Psoas muscle (tissue), 8 donors: Measurements from ENCODE around the gene VIPAS39. TPM values are rescaled to one million over a fixed set of nuclear protein-coding genes. Genes with fewer than 3 reads are reported as not detected.

Source experiments
- ATAC-seq, 4 donors: fragments of 200-7000 bp; cut with Tn5 transposase; one replicate each; pipeline ENCODE4 v1.9.1; 2020; ENCODE audit warnings: moderate library complexity in 3 of 4, mild to moderate bottlenecking in 2 of 4
- DNase-seq, 2 donors: peaks; one replicate each; pipeline ENCODE4 v3.0.0-alpha.2; 2020
- H3K27ac ChIP-seq: fragments of 200-600 bp; one replicate; pipeline ENCODE4 v1.8.0; 2022
- H3K27me3 ChIP-seq, 3 donors: fragments of 200-600 bp in 1 of 3; one replicate each; pipeline versions ENCODE4 v1.6.1 to v1.8.0; 2013 to 2022; ENCODE audit warnings: low read length in 2 of 3, mild to moderate bottlenecking in 2 of 3, moderate library complexity in 1 of 3; ENCODE audit not compliant: insufficient read depth in 3 of 3
- H3K36me3 ChIP-seq, 2 donors: fragments of 200-600 bp in 1 of 2; one replicate each; pipeline versions ENCODE4 v1.6.1 to v1.8.0; 2013 to 2022; ENCODE audit warnings: low read depth in 1 of 2, mild to moderate bottlenecking in 1 of 2, moderate library complexity in 1 of 2; ENCODE audit not compliant: insufficient read depth in 1 of 2
- H3K4me1 ChIP-seq: fragments of 200-600 bp; one replicate; pipeline ENCODE4 v1.8.0; 2022
- H3K4me3 ChIP-seq: fragments of 200-600 bp; one replicate; pipeline ENCODE4 v1.8.0; 2022; ENCODE audit warnings: mild to moderate bottlenecking
- H3K9me3 ChIP-seq: fragments of 200-600 bp; one replicate; pipeline ENCODE4 v1.8.0; 2022
- whole genome bisulfite sequencing, 3 donors: extraction: QIAGEN DNeasy Blood & Tissue Kit; methylation state at CpG; one replicate each; pipeline versions ENCODE4 v1.1.6 to v1.1.7; 2013; 5-methylcytosine and 5-hydroxymethylcytosine counted together
- intact Hi-C, 2 donors: fragments of 100-400 bp; cut with DNase I; formaldehyde crosslinking; loops; one replicate each; pipeline versions ENCODE4 v1.11.0 to v1.14.2; 2022
- polyA plus RNA-seq, 3 donors: library from polyadenylated mRNA; stranded (reverse); fragments of 200-250 nt; gene quantifications; one replicate each; pipeline ENCODE4 v1.2.3, GENCODE V29; 2013
- total RNA-seq, 4 donors: library from RNA; stranded (reverse); fragmentation: NEBNext Ultra II Directional in 2 of 4; extraction: Animal tissue kit (Norgen Biotek cat#: 25700) in 2 of 4; gene quantifications; one replicate each; pipeline versions ENCODE4 v1.2.1 to v1.2.4, GENCODE V29; 2021 to 2023
- TF ChIP-seq, protein P1 (sequence below): fragments of 200-600 bp; IDR thresholded peaks from one replicate; pipeline ENCODE4 v1.8.0; 2022; ENCODE audit warnings: antibody characterized with exemption
- donor health status: healthy with polysubstance abuse.
- donor health status: DM: no; HTN: no; CAD: no; lungs with moderate emphysema.
- donor health status: Bipolar disorder and iron deficiency.
- donor health status: healthy.
- donor health status: DM: yes; HTN: yes; CAD: no.
- donor health status: DM: no; HTN: no; CAD: no.
- donor health status: DM: no; HTN: no; CAD: no.
- donor health status: DM: yes; HTN: yes; CAD: no.

Gene VIPAS39
- total and polyA plus RNA-seq, 7 donors = 9.6 to 22.2 (median 12.5) TPM

DNA sequence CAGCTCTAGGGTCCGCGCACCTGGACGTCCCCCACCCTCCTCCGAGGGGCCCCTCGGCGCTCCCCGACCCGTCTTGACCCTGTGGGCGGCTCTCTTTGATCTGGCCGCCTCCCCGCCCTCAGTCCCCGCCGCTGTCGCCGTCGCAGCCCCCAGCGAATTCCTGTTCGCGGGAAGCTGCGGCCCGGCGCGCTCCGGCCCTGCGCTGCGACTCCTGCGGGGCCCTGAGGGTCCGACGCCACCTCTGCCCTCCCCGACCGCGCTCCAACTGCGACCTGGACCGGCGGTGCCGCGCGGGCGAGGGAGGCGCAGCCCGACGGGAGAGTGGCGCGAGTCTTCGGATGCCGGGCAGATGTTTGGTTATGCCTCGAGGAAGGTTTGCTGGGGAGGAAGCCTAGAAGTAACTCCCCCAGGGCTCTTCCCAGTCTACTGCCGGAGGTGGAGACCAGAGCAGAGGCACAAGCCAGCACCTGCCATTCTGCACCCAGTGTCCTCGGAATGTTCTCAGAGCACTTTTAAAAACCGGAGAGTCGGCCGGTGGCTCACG, 41.7 kb upstream of the VIPAS39 start:
- ATAC-seq (no peak), DNase-seq (no peak)
- WGBS, 3 donors = 2 to 3% (median 2%) methylated on average over 33 to 53 of the region's 53 CpGs
- peaks cover 7% of the 10 kb centered on the region for H3K9me3 ChIP-seq
- TF ChIP-seq, protein P1, sequence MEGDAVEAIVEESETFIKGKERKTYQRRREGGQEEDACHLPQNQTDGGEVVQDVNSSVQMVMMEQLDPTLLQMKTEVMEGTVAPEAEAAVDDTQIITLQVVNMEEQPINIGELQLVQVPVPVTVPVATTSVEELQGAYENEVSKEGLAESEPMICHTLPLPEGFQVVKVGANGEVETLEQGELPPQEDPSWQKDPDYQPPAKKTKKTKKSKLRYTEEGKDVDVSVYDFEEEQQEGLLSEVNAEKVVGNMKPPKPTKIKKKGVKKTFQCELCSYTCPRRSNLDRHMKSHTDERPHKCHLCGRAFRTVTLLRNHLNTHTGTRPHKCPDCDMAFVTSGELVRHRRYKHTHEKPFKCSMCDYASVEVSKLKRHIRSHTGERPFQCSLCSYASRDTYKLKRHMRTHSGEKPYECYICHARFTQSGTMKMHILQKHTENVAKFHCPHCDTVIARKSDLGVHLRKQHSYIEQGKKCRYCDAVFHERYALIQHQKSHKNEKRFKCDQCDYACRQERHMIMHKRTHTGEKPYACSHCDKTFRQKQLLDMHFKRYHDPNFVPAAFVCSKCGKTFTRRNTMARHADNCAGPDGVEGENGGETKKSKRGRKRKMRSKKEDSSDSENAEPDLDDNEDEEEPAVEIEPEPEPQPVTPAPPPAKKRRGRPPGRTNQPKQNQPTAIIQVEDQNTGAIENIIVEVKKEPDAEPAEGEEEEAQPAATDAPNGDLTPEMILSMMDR = no peak
- H3K36me3 ChIP-seq = no peaks in the 10 kb centered on the region
- peak overlapping the region; percentile 62 for H3K4me3 ChIP-seq
- H3K27me3 ChIP-seq = peaks cover 0 to 54% (median 19%) of the 10 kb centered on the region in 3 donors
- H3K4me1 ChIP-seq = peaks cover 5% of the 10 kb centered on the region
- H3K27ac ChIP-seq = no peak overlapping the region
- intact Hi-C loops = no loop called here

DNA sequence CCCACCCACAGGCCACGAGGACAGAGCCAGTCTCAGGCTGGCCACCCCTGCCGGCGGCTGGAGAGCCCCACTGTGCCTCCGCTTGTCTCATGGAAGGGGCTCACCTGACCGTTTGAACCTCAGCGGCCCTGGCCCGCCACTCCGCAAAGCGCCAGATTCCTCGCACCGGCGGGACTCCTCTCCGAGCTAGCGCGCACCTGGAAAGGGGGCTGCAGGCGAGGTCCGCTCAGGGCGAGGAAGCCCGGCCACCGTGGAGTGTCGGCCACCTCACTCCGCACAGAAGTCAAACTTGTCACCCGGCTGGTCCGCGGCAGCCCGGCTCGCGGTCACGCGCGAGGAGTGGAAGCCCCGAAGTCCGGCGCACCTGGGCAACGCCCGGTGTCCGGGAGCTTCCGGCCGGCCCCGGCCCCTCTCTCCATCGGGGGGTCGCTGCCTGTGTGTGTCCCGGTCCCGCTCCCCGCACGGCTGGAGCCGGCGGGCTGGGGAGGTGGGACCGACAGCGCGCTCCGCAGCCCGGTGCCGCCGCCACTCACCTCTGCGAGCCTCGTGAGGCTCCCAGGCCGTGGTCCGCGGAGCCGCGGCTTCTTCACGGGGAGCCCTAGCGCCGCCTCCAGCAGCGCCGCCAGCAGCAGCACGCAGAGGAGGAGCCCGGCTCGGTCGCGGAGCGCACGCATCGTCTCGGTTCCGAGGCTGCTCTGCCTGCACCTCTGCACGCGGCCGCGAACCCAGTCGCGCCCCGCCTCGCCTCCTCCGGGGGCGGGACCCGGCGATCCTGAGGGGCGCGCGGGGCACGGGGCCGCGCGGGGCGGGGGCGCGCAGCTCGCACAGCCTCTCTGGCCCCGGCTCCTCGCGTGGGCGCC, 40.9 kb upstream of the VIPAS39 start, which contains the start of gene ISM2:
ISM2 (minus strand) TSS at position 697 of the 860 bp plus-strand sequence; CDS start at position 674, 23 bp downstream.
- ATAC-seq (peak; percentile 34 to 48 (median 40)), DNase-seq (no peak)
- Histone ChIP-seq H3K27me3 (peaks cover 0 to 54% (median 19%) of the 10 kb centered on the region in 3 donors), H3K9me3 (peaks cover 5% of the 10 kb centered on the region), H3K27ac (no peak within 1 kb of the TSS), H3K4me1 (peaks cover 5% of the 10 kb centered on the region), H3K36me3 (no peaks in the 10 kb centered on the region), H3K4me3 (peak within 1 kb of the TSS; percentile 62)
- intact Hi-C loops = no loop called here
- TF ChIP-seq, protein P1 = no peak
- 1 to 2% (median 2%) methylated on average over 43 to 104 of the region's 104 CpGs for WGBS, 3 donors

DNA sequence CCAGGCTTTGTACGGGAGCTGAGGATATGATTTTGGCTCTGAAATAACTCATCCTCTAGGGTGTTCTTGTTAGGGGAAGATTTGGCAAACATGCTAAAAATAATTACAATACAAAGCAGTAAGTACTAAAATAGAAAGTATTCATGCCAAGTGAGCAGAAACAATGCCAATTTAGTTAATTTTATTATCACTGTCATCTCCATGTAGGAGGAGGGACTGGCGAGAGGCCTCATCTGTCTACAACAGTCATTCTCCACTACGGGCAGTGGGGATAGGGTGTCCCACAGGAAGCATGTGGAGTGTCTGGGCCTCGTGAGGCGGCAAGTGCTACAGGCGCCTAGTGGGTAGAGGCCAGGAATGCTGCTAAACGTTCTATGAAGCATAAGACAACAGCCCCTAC, 37.9 kb upstream of the VIPAS39 start:
- TF ChIP-seq, protein P1 = no peak
- peaks cover 0 to 44% (median 19%) of the 10 kb centered on the region in 3 donors for H3K27me3 ChIP-seq
- no peak overlapping the region for H3K4me3 ChIP-seq
- no peaks in the 10 kb centered on the region for H3K9me3 ChIP-seq
- peaks cover 5% of the 10 kb centered on the region for H3K4me1 ChIP-seq
- intact Hi-C loops = no loop called here
- H3K27ac ChIP-seq = no peak overlapping the region
- 38 to 44% (median 39%) methylated on average over 7 of the region's 7 CpGs for WGBS, 3 donors
- no peak for DNase-seq
- ATAC-seq = no peak
- no peaks in the 10 kb centered on the region for H3K36me3 ChIP-seq

DNA sequence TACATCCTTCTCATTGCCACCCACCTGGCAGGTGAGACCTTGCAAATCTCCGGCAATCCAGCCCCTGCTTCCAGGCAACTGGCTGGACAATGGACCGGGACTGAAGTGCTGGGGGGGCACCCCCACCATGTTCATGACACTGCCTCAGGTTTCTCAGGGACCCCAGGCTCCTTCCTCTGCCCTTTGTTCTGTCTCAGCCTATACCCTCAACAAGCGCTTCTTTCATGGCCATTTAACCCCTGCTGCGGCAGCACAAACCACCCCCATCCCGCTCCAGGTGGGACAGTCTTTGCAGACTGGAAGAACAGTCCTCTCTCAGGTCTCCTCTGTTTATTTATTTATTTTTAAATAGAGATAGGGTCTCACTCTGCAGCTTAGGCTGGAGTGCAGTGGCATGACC, 33.7 kb upstream of the VIPAS39 start:
- intact Hi-C loops = no loop called here
- TF ChIP-seq, protein P1 = no peak
- ATAC-seq (no peak), DNase-seq (no peak)
- WGBS, 3 donors = 88 to 93% (median 89%) methylated on average over 5 of the region's 5 CpGs
- Histone ChIP-seq H3K27me3 (peaks cover 0 to 4% (median 0%) of the 10 kb centered on the region in 3 donors), H3K27ac (no peak overlapping the region), H3K36me3 (no peaks in the 10 kb centered on the region), H3K4me1 (no peaks in the 10 kb centered on the region), H3K4me3 (no peak overlapping the region), H3K9me3 (no peaks in the 10 kb centered on the region)
